HepG2 (cell line): ENCODE data around the gene TPPP2. TPM values are rescaled to one million over a fixed set of nuclear protein-coding genes. Genes with fewer than 3 reads are reported as not detected.
A peak's percentile ranks its signal among the peaks of the same experiment; 100 is the strongest.

Experiments used
- CENPBD1 ChIP-seq: sonication (generic); formaldehyde crosslinking; IDR thresholded peaks from 2 replicates; pipeline ENCODE4 v1.8.0; 2022; ENCODE audit warnings: missing genetic modification reagents, low read depth, mild to moderate bottlenecking, borderline replicate concordance
- CHCHD3 ChIP-seq: sonication (generic); formaldehyde crosslinking; IDR thresholded peaks from 2 replicates; pipeline ENCODE4 v1.8.0; 2022; ENCODE audit warnings: mild to moderate bottlenecking, missing genetic modification reagents, moderate library complexity
- FOXA1 ChIP-seq, 2 experiments: fragments of 450-650 bp in 1 of 2; sonication (generic) in 1 of 2; formaldehyde crosslinking in 1 of 2; IDR thresholded peaks; 2 replicates each; pipeline versions ENCODE4 v1.4.0 to v1.6.1; 2016 to 2020; ENCODE audit warnings: missing genetic modification reagents in 1 of 2
- KDM4B ChIP-seq: sonication (generic); formaldehyde crosslinking; IDR thresholded peaks from 2 replicates; pipeline ENCODE4 v1.4.0; 2020; ENCODE audit warnings: missing genetic modification reagents
- KLF6 ChIP-seq: IDR thresholded peaks from 2 replicates; pipeline ENCODE4 v1.8.0; 2016; ENCODE audit warnings: missing biosample characterization, missing genetic modification reagents
- KMT2B ChIP-seq: IDR thresholded peaks from 2 replicates; pipeline ENCODE4 v1.6.1; 2016; ENCODE audit warnings: missing genetic modification reagents, missing compliant biosample characterization
- MIXL1 ChIP-seq: IDR thresholded peaks from 2 replicates; pipeline ENCODE4 v1.6.1; 2016
- NFYB ChIP-seq: sonication (generic); formaldehyde crosslinking; IDR thresholded peaks from 2 replicates; pipeline ENCODE4 v1.4.0; 2020; ENCODE audit warnings: missing genetic modification reagents
- POLR2G ChIP-seq: fragments of 200-400 bp; formaldehyde crosslinking; IDR thresholded peaks from 2 replicates; pipeline ENCODE4 v1.6.1; 2018; ENCODE audit warnings: mild to moderate bottlenecking, low read depth, low read length, moderate library complexity
- SIN3A ChIP-seq: IDR thresholded peaks from 2 replicates; pipeline ENCODE4 v1.6.1; 2011; ENCODE audit warnings: low read depth, mild to moderate bottlenecking, control low read depth, low read length, borderline replicate concordance
- STAT5B ChIP-seq: sonication (generic); formaldehyde crosslinking; IDR thresholded peaks from 2 replicates; pipeline ENCODE4 v1.4.0; 2020; ENCODE audit warnings: missing genetic modification reagents
- ZFP36 ChIP-seq: fragments of 150-350 bp; IDR thresholded peaks from 2 replicates; pipeline ENCODE4 v1.6.1; 2018; ENCODE audit warnings: borderline replicate concordance, low read length, low read depth; ENCODE audit not compliant: partially characterized antibody
- ZNF512 ChIP-seq: sonication (generic); formaldehyde crosslinking; IDR thresholded peaks from 2 replicates; pipeline ENCODE4 v1.4.0; 2020; ENCODE audit warnings: mild to moderate bottlenecking, missing genetic modification reagents
- ZNF552 ChIP-seq: sonication (generic); formaldehyde crosslinking; IDR thresholded peaks from 2 replicates; pipeline ENCODE4 v1.9.0; 2022; ENCODE audit warnings: missing genetic modification reagents, mild to moderate bottlenecking, borderline replicate concordance
- ZNF619 ChIP-seq: sonication (generic); formaldehyde crosslinking; IDR thresholded peaks from 2 replicates; pipeline ENCODE4 v1.4.0; 2020; ENCODE audit warnings: mild to moderate bottlenecking, missing genetic modification reagents
- ZSCAN31 ChIP-seq: sonication (generic); formaldehyde crosslinking; IDR thresholded peaks from 2 replicates; pipeline ENCODE4 v1.5.0; 2020; ENCODE audit warnings: low read depth, mild to moderate bottlenecking, missing genetic modification reagents
- polyA plus RNA-seq, 8 experiments: library from polyadenylated mRNA; depleted of rRNA in 3 of 8; stranded (reverse) in 7 of 8; unstranded in 1 of 8; fragments of >200 nt; fragmentation: Illumina TruSeq in 4 of 8; extraction: Trizol in 4 of 8; gene quantifications; 2 replicates each; pipeline versions ENCODE4 v1.2.1 to v1.2.3, GENCODE V29; 2011 to 2016; ENCODE audit warnings: low read depth in 4 of 8, missing spikeins in 1 of 8, mixed read lengths in 1 of 8; ENCODE audit not compliant: insufficient read depth in 1 of 8
- total RNA-seq, 5 experiments: library from RNA; depleted of rRNA; stranded (reverse); fragments of >200 nt; fragmentation: Illumina TruSeq; extraction: Trizol; gene quantifications; 2 replicates each; pipeline ENCODE4 v1.2.3, GENCODE V29; 2016; ENCODE audit warnings: low read depth in 1 of 5
- TF ChIP-seq, protein P1 (sequence below): sonication (generic); formaldehyde crosslinking; IDR thresholded peaks from 2 replicates; pipeline ENCODE4 v1.4.0; 2020; ENCODE audit warnings: mild to moderate bottlenecking, missing genetic modification reagents, borderline replicate concordance

The TPPP2 gene
- total and polyA plus RNA-seq, 2 of the 13 experiments (the other 11 are each of a cell fraction or from before 2014, with no cell fraction given): 0.58 to 4.2 TPM

DNA sequence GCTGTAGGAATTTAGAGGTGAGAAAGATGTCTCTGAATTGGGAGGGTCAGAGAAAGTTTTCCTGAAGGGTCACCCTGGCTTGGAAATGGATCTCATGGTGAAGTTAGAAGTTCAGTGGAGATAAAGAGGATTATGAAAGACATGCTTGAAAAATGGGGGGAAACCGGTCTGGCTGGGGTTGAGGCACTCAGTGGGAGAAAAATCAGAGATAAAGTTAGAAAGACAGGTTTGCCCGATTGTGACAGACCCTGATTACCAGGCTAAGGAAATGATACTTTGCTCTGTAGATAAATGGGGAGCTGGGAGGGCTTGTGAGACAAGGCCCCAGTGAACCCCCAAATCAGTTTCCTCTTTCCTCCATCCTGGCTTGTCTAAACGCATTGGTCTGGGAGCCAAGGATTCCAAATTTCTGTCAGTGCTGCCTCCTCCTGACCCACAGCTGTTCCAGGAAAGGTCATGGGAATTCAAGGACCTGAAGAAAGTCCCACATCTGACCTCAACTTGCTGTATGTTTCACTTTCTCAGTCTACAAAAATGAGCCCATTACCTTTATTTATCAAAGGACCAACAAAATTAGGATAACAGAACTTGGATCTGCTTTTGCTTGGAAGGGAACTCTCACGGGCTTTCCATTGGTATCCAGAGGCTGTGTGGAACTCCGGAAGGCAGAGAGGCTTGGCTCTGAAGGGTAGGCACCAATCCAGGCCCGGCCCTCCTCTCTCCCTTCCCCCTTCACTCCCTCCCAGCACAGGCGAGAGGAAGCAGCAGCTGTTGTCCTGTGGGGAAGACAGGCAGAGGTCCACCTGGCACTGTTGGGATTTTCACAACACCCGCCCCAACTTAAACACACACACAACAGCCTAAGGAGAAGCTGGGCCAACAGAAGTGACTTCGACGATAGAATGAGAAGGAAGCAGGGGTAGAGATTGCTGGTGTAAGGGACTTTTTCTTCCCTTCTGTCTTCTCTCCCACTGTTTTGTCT is 8.7 kb downstream of the TPPP2 start (continued):
- TF ChIP-seq, protein P1, sequence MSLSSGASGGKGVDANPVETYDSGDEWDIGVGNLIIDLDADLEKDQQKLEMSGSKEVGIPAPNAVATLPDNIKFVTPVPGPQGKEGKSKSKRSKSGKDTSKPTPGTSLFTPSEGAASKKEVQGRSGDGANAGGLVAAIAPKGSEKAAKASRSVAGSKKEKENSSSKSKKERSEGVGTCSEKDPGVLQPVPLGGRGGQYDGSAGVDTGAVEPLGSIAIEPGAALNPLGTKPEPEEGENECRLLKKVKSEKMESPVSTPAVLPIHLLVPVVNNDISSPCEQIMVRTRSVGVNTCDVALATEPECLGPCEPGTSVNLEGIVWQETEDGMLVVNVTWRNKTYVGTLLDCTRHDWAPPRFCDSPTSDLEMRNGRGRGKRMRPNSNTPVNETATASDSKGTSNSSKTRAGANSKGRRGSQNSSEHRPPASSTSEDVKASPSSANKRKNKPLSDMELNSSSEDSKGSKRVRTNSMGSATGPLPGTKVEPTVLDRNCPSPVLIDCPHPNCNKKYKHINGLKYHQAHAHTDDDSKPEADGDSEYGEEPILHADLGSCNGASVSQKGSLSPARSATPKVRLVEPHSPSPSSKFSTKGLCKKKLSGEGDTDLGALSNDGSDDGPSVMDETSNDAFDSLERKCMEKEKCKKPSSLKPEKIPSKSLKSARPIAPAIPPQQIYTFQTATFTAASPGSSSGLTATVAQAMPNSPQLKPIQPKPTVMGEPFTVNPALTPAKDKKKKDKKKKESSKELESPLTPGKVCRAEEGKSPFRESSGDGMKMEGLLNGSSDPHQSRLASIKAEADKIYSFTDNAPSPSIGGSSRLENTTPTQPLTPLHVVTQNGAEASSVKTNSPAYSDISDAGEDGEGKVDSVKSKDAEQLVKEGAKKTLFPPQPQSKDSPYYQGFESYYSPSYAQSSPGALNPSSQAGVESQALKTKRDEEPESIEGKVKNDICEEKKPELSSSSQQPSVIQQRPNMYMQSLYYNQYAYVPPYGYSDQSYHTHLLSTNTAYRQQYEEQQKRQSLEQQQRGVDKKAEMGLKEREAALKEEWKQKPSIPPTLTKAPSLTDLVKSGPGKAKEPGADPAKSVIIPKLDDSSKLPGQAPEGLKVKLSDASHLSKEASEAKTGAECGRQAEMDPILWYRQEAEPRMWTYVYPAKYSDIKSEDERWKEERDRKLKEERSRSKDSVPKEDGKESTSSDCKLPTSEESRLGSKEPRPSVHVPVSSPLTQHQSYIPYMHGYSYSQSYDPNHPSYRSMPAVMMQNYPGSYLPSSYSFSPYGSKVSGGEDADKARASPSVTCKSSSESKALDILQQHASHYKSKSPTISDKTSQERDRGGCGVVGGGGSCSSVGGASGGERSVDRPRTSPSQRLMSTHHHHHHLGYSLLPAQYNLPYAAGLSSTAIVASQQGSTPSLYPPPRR (CRISPR knock-in tag): peak; percentile 34; the same call in 1 of the 2 replicates
- TF ChIP-seq ZFP36: no peak
- TF ChIP-seq ZNF552 (CRISPR knock-in tag): 0 out of 2 replicates have a peak, but pooled peaks have one; percentile 33
- TF ChIP-seq POLR2G: peak; percentile 63; the same call in 1 of the 2 replicates
- TF ChIP-seq ZNF512: no peak
- TF ChIP-seq KLF6 (CRISPR knock-in tag): no peak
- TF ChIP-seq KMT2B: peak; percentile 45; the same call in 1 of the 2 replicates
- no peak for TF ChIP-seq CHCHD3 (CRISPR knock-in tag)
- no peak for TF ChIP-seq CENPBD1 (CRISPR knock-in tag)
- TF ChIP-seq FOXA1 (IDR thresholded peaks at IDR 0.05): no peak
- TF ChIP-seq FOXA1 (CRISPR knock-in tag; IDR thresholded peaks at IDR 0.05): no peak
- 0 out of 2 replicates have a peak, but pooled peaks have one; percentile 45 for TF ChIP-seq MIXL1 (CRISPR knock-in tag)
- no peak for TF ChIP-seq NFYB (CRISPR knock-in tag)
- no peak for TF ChIP-seq KDM4B (CRISPR knock-in tag)
- peak; percentile 6; the same call in 1 of the 2 replicates for TF ChIP-seq ZSCAN31
- TF ChIP-seq SIN3A: peak; percentile 57; the same call in 1 of the 2 replicates
- no peak for TF ChIP-seq ZNF619 (CRISPR knock-in tag)
- TF ChIP-seq STAT5B (CRISPR knock-in tag): no peak
